ENCODE data around the gene TPI1. TPM values are rescaled to one million over a fixed set of nuclear protein-coding genes. Genes with fewer than 3 reads are reported as not detected.

The TPI1 gene
- total and polyA plus RNA-seq, 2 of the 8 experiments (the other 6 are each of a cell fraction or from before 2014, with no cell fraction given), result 910 to 3,018 TPM

- peak; percentile 54; the same call in 1 of the 2 replicates for TF ChIP-seq USF2 (IDR thresholded peaks at IDR 0.05; ENCODE audit: low read length)
- peak; percentile 86 for TF ChIP-seq E2F6 (IDR thresholded peaks at IDR 0.05)
- peak; percentile 86 for TF ChIP-seq CHD2 (IDR thresholded peaks at IDR 0.05; ENCODE audit: low read length)
- TF ChIP-seq SP4 (IDR thresholded peaks at IDR 0.05; ENCODE audit: low read length), result no peak; the same call in 1 of the 2 replicates
- peak in 1 of 2 experiments; percentile 83; a peak in 1 of 4 replicates for TF ChIP-seq SIN3A (conservative IDR thresholded peaks at IDR 0.05 in 1 of 2, IDR thresholded peaks at IDR 0.05 in 1 of 2; ENCODE audit: low read depth in 1 of 2, low read length in 2 of 2)
- TF ChIP-seq CBX8 (IDR thresholded peaks at IDR 0.05; ENCODE audit: borderline replicate concordance, low read depth, low read length), result no peak
- peak; percentile 84; the same call in 1 of the 2 replicates for TF ChIP-seq YY1 (IDR thresholded peaks at IDR 0.05; ENCODE audit: low read depth, low read length)
- TF ChIP-seq EZH2 (IDR thresholded peaks at IDR 0.05; ENCODE audit: low read depth, low read length, severe bottlenecking), result no peak
- no peak for TF ChIP-seq MAFK (IDR thresholded peaks at IDR 0.05; ENCODE audit: low read depth, low read length)
- peak; percentile 76 for TF ChIP-seq KDM5A (IDR thresholded peaks at IDR 0.05; ENCODE audit: low read length)
- TF ChIP-seq MAX (IDR thresholded peaks at IDR 0.05), result peak; percentile 82
- TF ChIP-seq TCF12 (IDR thresholded peaks at IDR 0.05; ENCODE audit: low read depth, low read length), result no peak
- peak; percentile 75; the same call in 1 of the 2 replicates for TF ChIP-seq GABPA (IDR thresholded peaks at IDR 0.05; ENCODE audit: borderline replicate concordance, insufficient read depth, low read length)
- no peak for TF ChIP-seq RAD21 (IDR thresholded peaks at IDR 0.05 in 1 of 2, conservative IDR thresholded peaks at IDR 0.05 in 1 of 2; ENCODE audit: low read depth in 2 of 2, low read length in 2 of 2)
- peak; percentile 86 for TF ChIP-seq CREB1 (IDR thresholded peaks at IDR 0.05)
- TF ChIP-seq, protein P1, sequence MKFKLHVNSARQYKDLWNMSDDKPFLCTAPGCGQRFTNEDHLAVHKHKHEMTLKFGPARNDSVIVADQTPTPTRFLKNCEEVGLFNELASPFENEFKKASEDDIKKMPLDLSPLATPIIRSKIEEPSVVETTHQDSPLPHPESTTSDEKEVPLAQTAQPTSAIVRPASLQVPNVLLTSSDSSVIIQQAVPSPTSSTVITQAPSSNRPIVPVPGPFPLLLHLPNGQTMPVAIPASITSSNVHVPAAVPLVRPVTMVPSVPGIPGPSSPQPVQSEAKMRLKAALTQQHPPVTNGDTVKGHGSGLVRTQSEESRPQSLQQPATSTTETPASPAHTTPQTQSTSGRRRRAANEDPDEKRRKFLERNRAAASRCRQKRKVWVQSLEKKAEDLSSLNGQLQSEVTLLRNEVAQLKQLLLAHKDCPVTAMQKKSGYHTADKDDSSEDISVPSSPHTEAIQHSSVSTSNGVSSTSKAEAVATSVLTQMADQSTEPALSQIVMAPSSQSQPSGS (IDR thresholded peaks at IDR 0.05; ENCODE audit: low read length), result no peak
- TF ChIP-seq BACH1 (IDR thresholded peaks at IDR 0.05; ENCODE audit: low read length), result no peak
- TF ChIP-seq SP2 (IDR thresholded peaks at IDR 0.05; ENCODE audit: low read length), result peak; percentile 64
- TF ChIP-seq TAF7 (optimal IDR thresholded peaks at IDR 0.05; ENCODE audit: borderline replicate concordance, low read depth, low read length), result no peak
- peak; percentile 74; the same call in 1 of the 2 replicates for TF ChIP-seq POLR2AphosphoS5 (IDR thresholded peaks at IDR 0.05; ENCODE audit: low read depth, low read length)
These were observed 15.2 kb upstream of the TPI1 start, which contains the start of gene USP5 (continued) for GRCh38 chr12:6851921-6852650.

All from H1 (cell line).